DMS153 treated with DMSO at 0.1 percent for 48 hours (cell line): ENCODE results near the gene C2orf49.

Source experiments
- DNase-seq: peaks from one replicate; lab custom pipeline; 2025; ENCODE audit not compliant: unreplicated experiment; lab: John Stamatoyannopoulos, UW

The C2orf49 gene

DNA sequence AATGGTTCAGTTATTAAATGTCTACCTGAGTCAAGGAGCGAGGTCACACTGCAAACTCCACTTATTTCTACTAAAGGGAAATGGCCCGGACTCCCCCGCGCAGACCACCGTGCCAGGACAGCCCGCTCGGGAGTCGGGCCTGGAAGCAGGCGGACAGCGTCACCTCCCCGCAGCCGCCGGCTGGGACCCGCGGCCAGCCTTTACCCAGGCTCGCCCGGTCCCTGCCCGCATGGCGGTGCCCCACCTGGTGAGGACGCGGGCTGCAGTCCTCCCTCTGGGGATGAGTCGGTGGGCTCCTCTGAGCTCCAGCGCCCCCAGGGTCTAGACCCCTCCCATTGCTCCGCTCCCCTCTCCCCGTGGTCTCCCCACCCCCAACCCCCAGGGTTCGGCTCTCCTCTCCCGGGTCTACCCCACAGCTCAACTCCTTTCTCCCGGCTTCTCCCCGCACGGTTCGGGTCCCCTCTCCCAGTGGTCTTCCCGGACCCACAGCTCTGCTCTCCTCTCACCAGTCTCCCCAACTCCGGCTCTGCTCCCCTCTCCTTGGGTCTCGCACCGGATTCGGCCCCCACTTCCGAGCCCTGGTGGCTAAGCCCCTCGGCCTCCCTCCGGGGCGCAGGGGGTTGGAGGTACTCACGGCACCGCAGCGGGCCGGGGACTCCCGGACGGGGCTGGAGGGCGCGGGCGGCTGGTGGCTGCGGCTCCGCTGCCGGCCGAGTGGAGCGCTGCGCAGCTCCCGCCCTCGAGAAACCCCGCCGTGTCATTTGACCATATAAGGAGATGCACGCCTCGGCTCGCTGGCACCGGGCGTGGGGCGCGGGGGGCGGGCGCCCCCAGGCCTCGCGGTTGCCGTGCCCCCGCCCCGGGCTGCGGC lies 61.2 kb downstream of the C2orf49 start, which contains the start of gene FHL2:
FHL2 (minus strand) TSS at position 716 of the 871 bp plus-strand sequence. CDS start 12,535 bp downstream, outside the sequence.
- DNase-seq: peak; percentile 32
